ENCODE measurements around the gene IL21R.
A peak's percentile ranks its signal among the peaks of the same experiment; 100 is the strongest.

IL21R gene

DNA sequence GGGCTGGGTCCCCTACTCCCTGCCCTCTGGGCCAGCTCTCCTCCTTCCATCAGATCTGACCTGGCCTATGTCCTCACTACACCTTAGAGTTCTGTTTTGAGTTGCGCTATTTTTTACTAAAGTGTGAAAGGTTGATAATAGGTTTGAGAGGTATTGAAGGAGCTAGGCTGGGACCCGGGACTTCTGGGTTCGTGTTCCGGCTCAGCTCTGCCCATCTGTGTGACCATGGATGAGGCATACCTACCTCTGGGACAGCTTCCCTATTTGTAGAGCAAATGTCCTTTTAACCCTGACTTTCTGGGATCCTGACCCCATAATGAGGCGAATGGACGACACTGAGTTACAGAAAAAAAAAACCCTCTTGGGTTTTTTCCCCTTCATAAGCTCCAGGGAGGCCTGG, 36.0 kb downstream of the IL21R start:
- TF ChIP-seq, protein P1, sequence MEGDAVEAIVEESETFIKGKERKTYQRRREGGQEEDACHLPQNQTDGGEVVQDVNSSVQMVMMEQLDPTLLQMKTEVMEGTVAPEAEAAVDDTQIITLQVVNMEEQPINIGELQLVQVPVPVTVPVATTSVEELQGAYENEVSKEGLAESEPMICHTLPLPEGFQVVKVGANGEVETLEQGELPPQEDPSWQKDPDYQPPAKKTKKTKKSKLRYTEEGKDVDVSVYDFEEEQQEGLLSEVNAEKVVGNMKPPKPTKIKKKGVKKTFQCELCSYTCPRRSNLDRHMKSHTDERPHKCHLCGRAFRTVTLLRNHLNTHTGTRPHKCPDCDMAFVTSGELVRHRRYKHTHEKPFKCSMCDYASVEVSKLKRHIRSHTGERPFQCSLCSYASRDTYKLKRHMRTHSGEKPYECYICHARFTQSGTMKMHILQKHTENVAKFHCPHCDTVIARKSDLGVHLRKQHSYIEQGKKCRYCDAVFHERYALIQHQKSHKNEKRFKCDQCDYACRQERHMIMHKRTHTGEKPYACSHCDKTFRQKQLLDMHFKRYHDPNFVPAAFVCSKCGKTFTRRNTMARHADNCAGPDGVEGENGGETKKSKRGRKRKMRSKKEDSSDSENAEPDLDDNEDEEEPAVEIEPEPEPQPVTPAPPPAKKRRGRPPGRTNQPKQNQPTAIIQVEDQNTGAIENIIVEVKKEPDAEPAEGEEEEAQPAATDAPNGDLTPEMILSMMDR (IDR thresholded peaks at IDR 0.05; ENCODE audit: insufficient read depth, low read depth, low read length, missing control alignments): no peak
- DNase-seq (ENCODE audit: low read depth): no peak
- H3K4me3 ChIP-seq (ENCODE audit: low read length): no peak overlapping the region

GRCh38 chr16:27439271-27440018, 37.5 kb downstream of the IL21R start:
- DNase-seq (ENCODE audit: low read depth): no peak
- TF ChIP-seq, protein P1 (IDR thresholded peaks at IDR 0.05; ENCODE audit: insufficient read depth, low read depth, low read length, missing control alignments): no peak
- no peak overlapping the region for H3K4me3 ChIP-seq (ENCODE audit: low read length)

GRCh38 chr16:27441276-27441675, 39.3 kb downstream of the IL21R start:
- TF ChIP-seq, protein P1 (IDR thresholded peaks at IDR 0.05; ENCODE audit: insufficient read depth, low read depth, low read length, missing control alignments): no peak
- H3K4me3 ChIP-seq (ENCODE audit: low read length): no peak overlapping the region
- DNase-seq (ENCODE audit: low read depth): no peak

DNA sequence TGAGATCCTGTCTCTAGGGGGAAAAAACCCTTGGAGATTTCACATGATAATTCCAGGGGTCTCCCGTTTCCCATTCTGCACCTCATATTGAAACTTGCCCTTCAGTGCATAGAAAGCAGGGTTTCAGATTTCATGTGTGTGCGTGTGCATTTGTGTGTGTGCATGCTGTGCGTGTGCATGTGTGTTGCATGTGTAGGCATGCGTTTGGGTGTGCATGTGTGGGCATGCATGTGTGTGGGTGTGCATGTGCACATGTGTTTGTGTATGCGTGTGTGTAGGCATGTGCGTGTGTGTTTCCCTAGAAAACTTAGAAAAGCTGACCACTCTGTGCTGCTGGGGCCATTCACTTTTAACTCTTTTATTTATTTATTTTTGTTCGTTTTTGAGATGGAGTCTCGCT, 40.0 kb downstream of the IL21R start:
- no peak overlapping the region for H3K4me3 ChIP-seq (ENCODE audit: low read length)
- no peak for DNase-seq (ENCODE audit: low read depth)
- TF ChIP-seq, protein P1 (IDR thresholded peaks at IDR 0.05; ENCODE audit: insufficient read depth, low read depth, low read length, missing control alignments): no peak

- peak; percentile 74 for DNase-seq (ENCODE audit: low read depth)
- TF ChIP-seq, protein P1 (IDR thresholded peaks at IDR 0.05; ENCODE audit: insufficient read depth, low read depth, low read length, missing control alignments): no peak
- no peak overlapping the region for H3K4me3 ChIP-seq (ENCODE audit: low read length)
These were observed 42.0 kb downstream of the IL21R start for GRCh38 chr16:27444015-27444414.

DNA sequence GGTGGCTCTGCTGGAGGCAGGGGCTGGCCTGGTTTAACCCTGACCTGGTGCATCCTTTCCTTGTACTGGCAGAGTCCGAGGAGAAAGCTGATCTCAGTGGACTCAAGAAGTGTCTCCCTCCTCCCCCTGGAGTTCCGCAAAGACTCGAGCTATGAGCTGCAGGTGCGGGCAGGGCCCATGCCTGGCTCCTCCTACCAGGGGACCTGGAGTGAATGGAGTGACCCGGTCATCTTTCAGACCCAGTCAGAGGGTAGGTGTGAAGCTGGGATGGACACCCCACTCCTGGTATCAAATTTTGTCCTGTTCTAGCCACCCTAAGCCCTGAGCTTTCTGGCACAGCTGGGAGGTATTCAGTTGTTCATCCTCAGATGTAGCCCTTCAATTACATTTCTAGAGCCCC, 42.5 kb downstream of the IL21R start:
- no peak overlapping the region for H3K4me3 ChIP-seq (ENCODE audit: low read length)
- no peak for DNase-seq (ENCODE audit: low read depth)
- TF ChIP-seq, protein P1 (IDR thresholded peaks at IDR 0.05; ENCODE audit: insufficient read depth, low read depth, low read length, missing control alignments): no peak

All from epithelial cell of esophagus (primary cell).